Endothelial cell of umbilical vein (primary cell): ENCODE measurements around the gene KLF2. TPM values are rescaled to one million over a fixed set of nuclear protein-coding genes. Genes with fewer than 3 reads are reported as not detected.
A peak's percentile ranks its signal among the peaks of the same experiment; 100 is the strongest.

ENCODE experiments used
- BruUV-seq: library from RNA; stranded (reverse); fragments of 400-500 nt; replicated peaks from 2 replicates; lab custom pipeline; 2021; lab: Mats Ljungman, UMichigan
- CTCF ChIA-PET: fragments of 300-600, 350-600 bp; sonication (Branson Sonifier 250); formaldehyde crosslinking; loops from one replicate; lab custom pipeline; 2021; ENCODE audit warnings: antibody characterized with exemption, inconsistent platforms; lab: Charles Lee
- POLR2A ChIA-PET: fragments of 300-600, 350-600 bp; sonication (Branson Sonifier 250); formaldehyde crosslinking; loops from one replicate; lab custom pipeline; 2021; ENCODE audit warnings: antibody characterized with exemption, inconsistent platforms; lab: Charles Lee
- DNase-seq: peaks from one replicate; pipeline ENCODE4 v3.0.0-alpha.2; 2011; ENCODE audit warnings: low read depth, low spot score
- FAIRE-seq: peaks from 2 replicates; lab custom pipeline; 2011; peaks lifted over from hg19 to GRCh38; lab: Jason Lieb, UNC
- H2AFZ ChIP-seq: 2 replicates; pipeline ENCODE4 v1.6.0; 2012; ENCODE audit warnings: low read depth, low read length, control low read depth, inconsistent platforms
- H3K27ac ChIP-seq: 2 replicates; pipeline ENCODE4 v1.5.1; 2011; ENCODE audit warnings: low read depth, mild to moderate bottlenecking, control low read depth, low read length, moderate library complexity; ENCODE audit not compliant: insufficient read depth
- H3K27me3 ChIP-seq, 2 experiments: 2 replicates each; pipeline versions ENCODE4 v1.6.0 to v1.6.1; 2011; ENCODE audit warnings: low read length in 2 of 2, mixed read lengths in 1 of 2; ENCODE audit not compliant: control insufficient read depth in 2 of 2, insufficient read depth in 2 of 2
- H3K36me3 ChIP-seq, 2 experiments: 2 replicates in 1 of 2; 3 replicates in 1 of 2; pipeline ENCODE4 v1.5.1; 2011; ENCODE audit warnings: low read length in 2 of 2, mild to moderate bottlenecking in 1 of 2, moderate library complexity in 1 of 2; ENCODE audit not compliant: control insufficient read depth in 2 of 2, insufficient read depth in 2 of 2; ENCODE audit errors: extremely low read depth in 1 of 2
- H3K4me1 ChIP-seq: 3 replicates; pipeline ENCODE4 v1.5.1; 2011; ENCODE audit warnings: mild to moderate bottlenecking, low read length; ENCODE audit not compliant: control insufficient read depth, insufficient read depth; ENCODE audit errors: extremely low read depth
- H3K4me2 ChIP-seq: 2 replicates; pipeline ENCODE4 v1.6.1; 2011; ENCODE audit warnings: low read length, control low read depth, mixed read lengths; ENCODE audit not compliant: insufficient read depth
- H3K4me3 ChIP-seq, 3 experiments: fragments of 200-600 bp in 1 of 3; sonication (generic), shearing (Covaris generic) in 1 of 3; replicated peaks in 1 of 3; 2 replicates each; pipeline ENCODE4 v1.5.1; 2011 to 2016; ENCODE audit warnings: control low read depth in 3 of 3, low read length in 3 of 3, mild to moderate bottlenecking in 2 of 3, inconsistent platforms in 1 of 3, low read depth in 1 of 3, moderate library complexity in 1 of 3; ENCODE audit not compliant: insufficient read depth in 1 of 3
- H3K79me2 ChIP-seq: 2 replicates; pipeline ENCODE4 v1.6.0; 2012; ENCODE audit warnings: low read length, inconsistent platforms; ENCODE audit not compliant: control insufficient read depth, insufficient read depth
- H3K9ac ChIP-seq: replicated peaks from 2 replicates; pipeline ENCODE3; 2011; ENCODE audit warnings: low read length, control low read depth; ENCODE audit not compliant: insufficient read depth; ENCODE audit errors: extremely low read depth
- H3K9me1 ChIP-seq: replicated peaks from 3 replicates; pipeline ENCODE4 v1.6.0; 2011; ENCODE audit warnings: mild to moderate bottlenecking, low read length; ENCODE audit not compliant: control insufficient read depth, insufficient read depth; ENCODE audit errors: extremely low read depth
- H3K9me3 ChIP-seq: replicated peaks from 2 replicates; pipeline ENCODE4 v1.5.1; 2012; ENCODE audit warnings: low read length, inconsistent platforms; ENCODE audit not compliant: control insufficient read depth, insufficient read depth
- H4K20me1 ChIP-seq: replicated peaks from 2 replicates; pipeline ENCODE3; 2011; ENCODE audit warnings: mild to moderate bottlenecking, low read length; ENCODE audit not compliant: control insufficient read depth, insufficient read depth; ENCODE audit errors: extremely low read depth
- EZH2 ChIP-seq: IDR thresholded peaks from 2 replicates; pipeline ENCODE4 v1.6.1; 2012; ENCODE audit warnings: borderline replicate concordance, low read depth, mild to moderate bottlenecking, moderate library complexity, low read length, inconsistent platforms; ENCODE audit not compliant: severe bottlenecking
- FOS ChIP-seq: IDR thresholded peaks from 2 replicates; pipeline ENCODE4 v1.6.1; 2011; ENCODE audit warnings: mild to moderate bottlenecking, low read length, moderate library complexity, borderline replicate concordance; ENCODE audit not compliant: insufficient read depth
- GATA2 ChIP-seq: IDR thresholded peaks from 2 replicates; pipeline ENCODE4 v1.7.0; 2011; ENCODE audit warnings: low read depth, mild to moderate bottlenecking, moderate library complexity, mixed read lengths, low read length; ENCODE audit not compliant: insufficient read length, insufficient read depth
- JUN ChIP-seq: IDR thresholded peaks from 2 replicates; pipeline ENCODE4 v1.6.1; 2011; ENCODE audit warnings: borderline replicate concordance, low read depth; ENCODE audit not compliant: insufficient read length, insufficient read depth
- MAX ChIP-seq: IDR thresholded peaks from 2 replicates; pipeline ENCODE4 v1.6.1; 2011; ENCODE audit not compliant: insufficient read depth, insufficient read length
- MYC ChIP-seq: IDR thresholded peaks from one replicate; pipeline ENCODE4 v1.6.1; 2011; ENCODE audit warnings: mild to moderate bottlenecking, low read depth, low read length
- POLR2A ChIP-seq: IDR thresholded peaks from 2 replicates; pipeline ENCODE4 v1.6.1; 2012; ENCODE audit warnings: low read depth, mild to moderate bottlenecking, control low read depth, low read length
- POLR2AphosphoS5 ChIP-seq: IDR thresholded peaks from 2 replicates; pipeline ENCODE4 v1.6.1; 2012; ENCODE audit warnings: low read depth, mild to moderate bottlenecking, control low read depth, low read length, moderate library complexity; ENCODE audit not compliant: insufficient read depth
- dilution Hi-C: fragments of 300-500 bp; cut with MboI; formaldehyde crosslinking; loops from one replicate; pipeline ENCODE4 v1.15.0; 2019; ENCODE audit warnings: low sequenced_read_pairs; ENCODE audit not compliant: extremely low pct_ligation_motif_present
- intact Hi-C: fragments of 100-400 bp; cut with micrococcal nuclease; formaldehyde crosslinking; loops from one replicate; pipeline ENCODE4 v1.10.0; 2022
- polyA plus RNA-seq, 4 experiments: library from polyadenylated mRNA; depleted of rRNA in 3 of 4; stranded (reverse) in 3 of 4; unstranded in 1 of 4; fragments of >200 nt; gene quantifications; 2 replicates each; pipeline versions ENCODE4 v1.2.1 to v1.2.3, GENCODE V29; 2011 to 2012; ENCODE audit warnings: missing spikeins in 1 of 4
- total RNA-seq: library from RNA; stranded (reverse); gene quantifications from 2 replicates; pipeline ENCODE4 v1.2.3, GENCODE V29; 2021
- TF ChIP-seq, protein P1 (sequence below), 2 donors: IDR thresholded peaks; 1 replicate in 1 of 2; 2 replicates in 1 of 2; pipeline ENCODE4 v1.5.1; 2011; ENCODE audit warnings: low read length in 2 of 2, mild to moderate bottlenecking in 2 of 2, moderate library complexity in 2 of 2, control low read depth in 1 of 2, inconsistent platforms in 1 of 2, low read depth in 1 of 2; ENCODE audit not compliant: insufficient read depth in 1 of 2; ENCODE audit errors: extremely low read depth in 1 of 2

Gene KLF2
- total and polyA plus RNA-seq, 2 donors (not counting 3 experiments of a cell fraction or from before 2014, with no cell fraction given), result 23.4 to 30.3 TPM

GRCh38 chr19:16376649-16377048, 52.0 kb downstream of the KLF2 start:
- Histone ChIP-seq H3K9me3 (no peaks in the 10 kb centered on the region), H3K4me3 (no peak overlapping the region), H3K4me2 (no peak overlapping the region), H4K20me1 (no peaks in the 10 kb centered on the region), H2AFZ (no peak overlapping the region), H3K36me3 (peaks cover 3 to 7% of the 10 kb centered on the region in 2 experiments), H3K27me3 (no peaks in the 10 kb centered on the region), H3K4me1 (peaks cover 13% of the 10 kb centered on the region), H3K9ac (no peak overlapping the region), H3K79me2 (no peaks in the 10 kb centered on the region), H3K27ac (no peak overlapping the region), H3K9me1 (no peaks in the 10 kb centered on the region)
- dilution Hi-C loops, result no loop called here
- DNase-seq, result no peak
- intact Hi-C loops, result no loop called here
- CTCF ChIA-PET, result interaction anchor here (0.6 to 2.3 kb wide), 16 partner anchors 10 to 191 kb away, joined by 3 to 21 read pairs (median 4); partner anchors contain the start of gene FAM32A
- peak; percentile 69 for FAIRE-seq
- POLR2A ChIA-PET, result interaction anchor here (0.6 to 1.3 kb wide), 3 partner anchors 38 to 170 kb away, joined by 4 to 5 read pairs (median 4); no protein-coding TSS in a partner anchor
- TF ChIP-seq MAX (no peak), GATA2 (no peak), POLR2A (no peak), FOS (no peak)
- TF ChIP-seq, protein P1, sequence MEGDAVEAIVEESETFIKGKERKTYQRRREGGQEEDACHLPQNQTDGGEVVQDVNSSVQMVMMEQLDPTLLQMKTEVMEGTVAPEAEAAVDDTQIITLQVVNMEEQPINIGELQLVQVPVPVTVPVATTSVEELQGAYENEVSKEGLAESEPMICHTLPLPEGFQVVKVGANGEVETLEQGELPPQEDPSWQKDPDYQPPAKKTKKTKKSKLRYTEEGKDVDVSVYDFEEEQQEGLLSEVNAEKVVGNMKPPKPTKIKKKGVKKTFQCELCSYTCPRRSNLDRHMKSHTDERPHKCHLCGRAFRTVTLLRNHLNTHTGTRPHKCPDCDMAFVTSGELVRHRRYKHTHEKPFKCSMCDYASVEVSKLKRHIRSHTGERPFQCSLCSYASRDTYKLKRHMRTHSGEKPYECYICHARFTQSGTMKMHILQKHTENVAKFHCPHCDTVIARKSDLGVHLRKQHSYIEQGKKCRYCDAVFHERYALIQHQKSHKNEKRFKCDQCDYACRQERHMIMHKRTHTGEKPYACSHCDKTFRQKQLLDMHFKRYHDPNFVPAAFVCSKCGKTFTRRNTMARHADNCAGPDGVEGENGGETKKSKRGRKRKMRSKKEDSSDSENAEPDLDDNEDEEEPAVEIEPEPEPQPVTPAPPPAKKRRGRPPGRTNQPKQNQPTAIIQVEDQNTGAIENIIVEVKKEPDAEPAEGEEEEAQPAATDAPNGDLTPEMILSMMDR (IDR thresholded peaks at IDR 0.05; ENCODE audit: extremely low read depth in 1 of 2, insufficient read depth in 1 of 2, low read depth in 1 of 2, low read length in 2 of 2), result peak; percentile 40 to 62
- no TSS peak for BruUV-seq

DNA sequence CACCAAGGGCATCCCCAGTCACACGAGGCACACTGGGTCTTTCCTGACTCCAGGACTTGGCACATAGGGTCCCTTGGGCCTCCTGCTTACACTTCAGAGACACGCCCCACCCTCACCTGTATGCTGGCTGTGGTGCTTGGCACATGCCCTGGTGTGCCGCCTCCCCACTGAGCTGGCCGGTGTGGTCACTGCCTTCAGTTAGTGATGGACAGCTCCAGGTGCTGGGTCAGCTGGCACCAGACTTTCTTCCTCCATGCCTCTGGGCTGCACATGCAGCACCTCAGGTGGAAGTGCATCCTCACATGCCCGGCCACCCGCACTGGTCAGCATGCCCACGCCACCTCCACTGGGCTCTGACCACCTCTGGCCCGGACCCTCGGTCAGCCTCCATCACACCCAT, 52.9 kb downstream of the KLF2 start:
- H2AFZ ChIP-seq, result no peak overlapping the region
- ChIA-PET POLR2A (no interaction called here), CTCF (interaction anchor here (1.0 to 2.3 kb wide), 3 partner anchors 9 to 94 kb away, joined by 3 to 21 read pairs (median 4); no protein-coding TSS in a partner anchor)
- TF ChIP-seq JUN (no peak), FOS (no peak), POLR2AphosphoS5 (no peak), MYC (no peak), MAX (no peak), GATA2 (no peak), POLR2A (no peak), EZH2 (no peak)
- TF ChIP-seq, protein P1 (IDR thresholded peaks at IDR 0.05; ENCODE audit: extremely low read depth in 1 of 2, insufficient read depth in 1 of 2, low read depth in 1 of 2, low read length in 2 of 2), result no peak
- no peaks in the 10 kb centered on the region for H3K27me3 ChIP-seq
- no peak overlapping the region for H3K4me3 ChIP-seq
- BruUV-seq, result no TSS peak
- peaks cover 3 to 7% of the 10 kb centered on the region in 2 experiments for H3K36me3 ChIP-seq
- no peaks in the 10 kb centered on the region for H4K20me1 ChIP-seq
- no peak overlapping the region for H3K9ac ChIP-seq
- no peak overlapping the region for H3K4me2 ChIP-seq
- no peaks in the 10 kb centered on the region for H3K79me2 ChIP-seq
- dilution Hi-C loops, result no loop called here
- DNase-seq (no peak), FAIRE-seq (no peak)
- intact Hi-C loops, result no loop called here
- H3K4me1 ChIP-seq, result peaks cover 13% of the 10 kb centered on the region
- H3K9me1 ChIP-seq, result no peaks in the 10 kb centered on the region
- no peak overlapping the region for H3K27ac ChIP-seq
- H3K9me3 ChIP-seq, result no peaks in the 10 kb centered on the region
